K562 (cell line): Measurements from ENCODE around the gene PIBF1. TPM values are rescaled to one million over a fixed set of nuclear protein-coding genes. Genes with fewer than 3 reads are reported as not detected.
"Not testable (repeated sequence)": the region's sequence is repeated elsewhere in the genome, so short reads cannot be mapped to it uniquely, and the experiment has no call there.

Source experiments
- ATAC-seq: fragments of 200-7000 bp; cut with Tn5 transposase; 3 replicates; pipeline ENCODE4 v1.9.1; 2020; ENCODE audit warnings: moderate library complexity
- BruUV-seq: library from RNA; stranded (reverse); fragments of 400-500 nt; replicated peaks from 2 replicates; lab custom pipeline; 2021; lab: Mats Ljungman, UMichigan
- CTCF ChIA-PET: fragments of 300-600 bp; formaldehyde crosslinking; extraction: SDS; loops from one replicate; lab custom pipeline; 2021; ENCODE audit warnings: low intra/inter-chr PET ratio; lab: Yijun Ruan, JAX
- POLR2A ChIA-PET: fragments of 300-600, 350-650 bp; sonication (Branson Sonifier 250); formaldehyde crosslinking; extraction: SDS; loops from one replicate; lab custom pipeline; 2021; ENCODE audit warnings: antibody characterized with exemption, inconsistent platforms; lab: Yijun Ruan, JAX
- DNase-seq, 4 experiments: peaks; one replicate each; pipeline versions ENCODE4 v3.0.0 to v3.0.0-alpha.2; 2011 to 2018; ENCODE audit warnings: low spot score in 3 of 4, mixed read lengths in 3 of 4; ENCODE audit errors: extremely low read depth in 1 of 4
- FAIRE-seq: peaks from 2 replicates; lab custom pipeline; 2011; peaks lifted over from hg19 to GRCh38; lab: Jason Lieb, UNC
- H2AFZ ChIP-seq: 2 replicates; pipeline ENCODE4 v1.6.0; 2011; ENCODE audit warnings: low read depth, low read length, control low read depth, inconsistent platforms
- H3K27ac ChIP-seq: fragments of 200-600 bp; 3 replicates; pipeline ENCODE4 v1.8.0; 2011; ENCODE audit warnings: low read depth, mild to moderate bottlenecking, control low read depth, inconsistent platforms, low read length, moderate library complexity, mixed read lengths; ENCODE audit errors: extremely low read depth
- H3K27me3 ChIP-seq, 2 experiments: fragments of 300-600 bp in 1 of 2; 2 replicates in 1 of 2; 3 replicates in 1 of 2; pipeline versions ENCODE4 v1.6.0 to v1.8.0; 2011; ENCODE audit warnings: inconsistent platforms in 2 of 2, low read length in 2 of 2, mild to moderate bottlenecking in 1 of 2, mixed read lengths in 1 of 2, moderate library complexity in 1 of 2; ENCODE audit not compliant: control insufficient read depth in 2 of 2, insufficient read depth in 2 of 2
- H3K36me3 ChIP-seq: fragments of 300-600 bp; 3 replicates; pipeline ENCODE4 v1.8.0; 2011; ENCODE audit warnings: mild to moderate bottlenecking, low read length, inconsistent platforms; ENCODE audit not compliant: control insufficient read depth, insufficient read depth
- H3K4me1 ChIP-seq, 2 experiments: fragments of 200-600 bp in 1 of 2; replicated peaks in 1 of 2; 2 replicates in 1 of 2; 3 replicates in 1 of 2; pipeline versions ENCODE4 v1.5.1 to v1.8.0; 2011; ENCODE audit warnings: inconsistent platforms in 2 of 2, low read length in 2 of 2, mild to moderate bottlenecking in 1 of 2, mixed read lengths in 1 of 2, moderate library complexity in 1 of 2; ENCODE audit not compliant: control insufficient read depth in 2 of 2, insufficient read depth in 2 of 2
- H3K4me2 ChIP-seq: 2 replicates; pipeline ENCODE4 v1.6.1; 2011; ENCODE audit warnings: low read length, control low read depth, inconsistent platforms, mixed read lengths; ENCODE audit not compliant: insufficient read depth
- H3K4me3 ChIP-seq: fragments of 200-600 bp; sonication (generic), shearing (Covaris generic); 2 replicates; pipeline ENCODE4 v1.5.1; 2016; ENCODE audit warnings: control low read depth, inconsistent platforms
- H3K79me2 ChIP-seq: fragments of 200-600 bp; 3 replicates; pipeline ENCODE4 v1.8.0; 2011; ENCODE audit warnings: low read length, inconsistent platforms; ENCODE audit not compliant: control insufficient read depth, insufficient read depth
- H3K9ac ChIP-seq, 2 experiments: 2 replicates each; pipeline versions ENCODE4 v1.6.0 to v1.6.1; 2011; ENCODE audit warnings: low read depth in 2 of 2, low read length in 2 of 2, control low read depth in 1 of 2, inconsistent platforms in 1 of 2, mild to moderate bottlenecking in 1 of 2, mixed read lengths in 1 of 2; ENCODE audit not compliant: insufficient read depth in 1 of 2
- H3K9me1 ChIP-seq: one replicate; pipeline ENCODE4 v1.6.0; 2011; ENCODE audit warnings: inconsistent platforms, mild to moderate bottlenecking, low read length, moderate library complexity; ENCODE audit not compliant: control insufficient read depth, insufficient read depth
- H3K9me3 ChIP-seq: replicated peaks from 2 replicates; pipeline ENCODE4 v1.5.1; 2011; ENCODE audit warnings: low read depth, low read length, inconsistent platforms; ENCODE audit not compliant: control insufficient read depth, insufficient read depth
- H4K20me1 ChIP-seq: replicated peaks from 2 replicates; pipeline ENCODE4 v1.6.1; 2011; ENCODE audit warnings: low read length, inconsistent platforms, mixed read lengths; ENCODE audit not compliant: control insufficient read depth, insufficient read depth
- ATF1 ChIP-seq, 2 experiments: fragments of 450-650 bp in 1 of 2; IDR thresholded peaks; 2 replicates each; pipeline ENCODE4 v1.6.1; 2016; ENCODE audit warnings: missing compliant biosample characterization in 1 of 2, missing genetic modification characterization in 1 of 2
- CHD1 ChIP-seq: fragments of 200-600 bp; sonication (generic); IDR thresholded peaks from one replicate; pipeline ENCODE4 v1.6.1; 2012; ENCODE audit warnings: mild to moderate bottlenecking, moderate library complexity, low read length, inconsistent platforms
- HSF4 ChIP-seq: fragments of 250-450 bp; sonication (Bioruptor Pico); IDR thresholded peaks from 2 replicates; pipeline ENCODE4 v2.1.2; 2022; ENCODE audit warnings: mild to moderate bottlenecking, moderate library complexity, borderline replicate concordance
- POLR2AphosphoS5 ChIP-seq: IDR thresholded peaks from 2 replicates; pipeline ENCODE4 v1.6.1; 2011; ENCODE audit warnings: mild to moderate bottlenecking, low read depth, low read length, moderate library complexity; ENCODE audit not compliant: control insufficient read depth, insufficient read depth
- ZNF274 ChIP-seq: IDR thresholded peaks from 2 replicates; pipeline ENCODE4 v1.6.1; 2011; ENCODE audit warnings: low read depth, mild to moderate bottlenecking, low read length, moderate library complexity, borderline replicate concordance
- WGBS: fragments of 100-300 bp; shearing (Covaris generic); methylation state at CpG from one replicate; pipeline ENCODE4 v1.1.6; 2016; ENCODE audit warnings: low coverage, mixed read lengths; ENCODE audit not compliant: insufficient coverage; ENCODE audit errors: missing lambda C conversion rate; 5-methylcytosine and 5-hydroxymethylcytosine counted together
- in situ Hi-C: fragments of 300-500 bp; cut with MboI; formaldehyde crosslinking; loops from 4 replicates; pipeline ENCODE4 v1.15.0; 2018; ENCODE audit warnings: inconsistent platforms, mixed read lengths
- intact Hi-C: fragments of 100-400 bp; cut with micrococcal nuclease; formaldehyde crosslinking; loops from 2 replicates; pipeline ENCODE4 v1.14.2; 2022
- polyA plus RNA-seq, 8 experiments: library from polyadenylated mRNA; depleted of rRNA in 4 of 8; stranded (reverse) in 5 of 8; unstranded in 3 of 8; fragments of >200 nt; fragmentation: Nextera tagmentation in 2 of 8; fragmentation: Illumina TruSeq in 1 of 8; extraction: Ambion mirVana in 2 of 8; extraction: Trizol in 1 of 8; gene quantifications; 2 replicates each; pipeline versions ENCODE4 v1.2.1 to v1.2.3, GENCODE V29; 2011 to 2014; ENCODE audit warnings: inconsistent platforms in 1 of 8, missing spikeins in 1 of 8
- total RNA-seq, 7 experiments: library from RNA; depleted of rRNA in 6 of 7; stranded (reverse); fragments of >200 nt in 6 of 7; fragmentation: Illumina TruSeq in 2 of 7; extraction: Trizol in 2 of 7; gene quantifications; 2 replicates each; pipeline versions ENCODE4 v1.2.1 to v1.2.3, GENCODE V29; 2011 to 2021; ENCODE audit warnings: low replicate concordance in 1 of 7
- TF ChIP-seq, protein P1 (sequence below): sonication (generic); formaldehyde crosslinking; IDR thresholded peaks from 2 replicates; pipeline ENCODE4 v1.8.0; 2023; ENCODE audit warnings: mild to moderate bottlenecking, missing genetic modification reagents
- TF ChIP-seq, protein P2 (sequence below): sonication (generic); formaldehyde crosslinking; IDR thresholded peaks from 2 replicates; pipeline ENCODE4 v1.8.1; 2022; ENCODE audit warnings: missing genetic modification reagents

Gene PIBF1
- total and polyA plus RNA-seq, 9 of the 15 experiments (the other 6 are each of a cell fraction or from before 2014, with no cell fraction given) = 9.1 to 28.8 (median 14.7) TPM

DNA sequence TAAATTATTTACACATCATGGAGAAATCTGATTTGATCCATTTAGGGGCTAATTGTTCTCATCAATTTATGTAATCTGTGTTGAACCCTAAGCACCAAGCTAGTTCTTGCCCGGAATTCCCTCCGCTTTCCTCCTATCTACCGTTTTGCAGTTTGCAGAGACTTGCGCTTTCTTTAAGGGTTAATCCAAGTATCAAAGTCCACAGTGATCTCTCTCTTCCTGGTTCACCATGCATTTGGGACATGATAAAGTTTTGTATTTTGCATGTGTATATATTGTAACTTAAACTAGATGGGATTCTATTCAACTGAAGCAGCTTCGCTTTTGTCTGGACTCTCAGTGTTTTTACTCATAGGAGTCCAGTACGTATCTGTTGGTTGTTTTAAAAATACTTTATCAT, 263.1 kb downstream of the PIBF1 start:
- no peak for FAIRE-seq
- WGBS = 3% methylated on average over 6 of the region's 6 CpGs
- CTCF ChIA-PET = no interaction called here

DNA sequence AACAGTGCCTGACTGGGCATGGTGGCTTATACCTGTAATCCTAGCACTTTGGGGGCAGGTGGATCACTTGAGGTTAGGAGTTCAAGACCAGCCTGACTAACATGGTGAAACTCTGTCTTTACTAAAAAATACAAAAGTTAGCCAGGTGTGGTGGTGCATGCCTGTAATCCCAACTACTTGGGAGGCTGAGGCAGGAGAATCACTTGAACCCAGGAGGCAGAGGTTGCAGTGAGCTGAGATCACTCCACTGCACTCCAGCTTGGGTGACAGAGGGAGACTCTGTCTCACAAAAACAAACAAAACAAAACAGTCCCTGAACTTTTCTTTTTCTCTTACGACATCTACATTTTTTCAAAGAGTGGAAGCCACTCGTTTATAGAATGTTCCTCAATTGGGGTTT, 266.7 kb downstream of the PIBF1 start:
- H3K9ac ChIP-seq, in situ Hi-C loops, H3K9me3 ChIP-seq, H3K9me1 ChIP-seq, FAIRE-seq, POLR2A ChIA-PET, H3K4me1 ChIP-seq, H3K79me2 ChIP-seq, ATAC-seq, H4K20me1 ChIP-seq, H3K4me3 ChIP-seq, H3K27me3 ChIP-seq, BruUV-seq, DNase-seq, intact Hi-C loops, H2AFZ ChIP-seq, CTCF ChIA-PET, H3K4me2 ChIP-seq, H3K36me3 ChIP-seq, H3K27ac ChIP-seq: not testable (repeated sequence)
- WGBS = 0% methylated on average over 2 of the region's 2 CpGs

More for the DNA sequence above, 263.1 kb downstream of the PIBF1 start:
- Histone ChIP-seq H3K27me3 (no peaks in the 10 kb centered on the region), H3K9me3 (no peaks in the 10 kb centered on the region), H3K27ac (no peak overlapping the region), H3K9me1 (no peaks in the 10 kb centered on the region), H4K20me1 (no peaks in the 10 kb centered on the region), H3K79me2 (no peaks in the 10 kb centered on the region), H2AFZ (no peak overlapping the region), H3K4me2 (no peak overlapping the region), H3K36me3 (no peaks in the 10 kb centered on the region), H3K4me3 (no peak overlapping the region), H3K4me1 (no peaks in the 10 kb centered on the region), H3K9ac (no peak overlapping the region)
- TF ChIP-seq HSF4 (CRISPR knock-in tag) (no peak), ZNF274 (no peak), ATF1 (CRISPR knock-in tag; IDR thresholded peaks at IDR 0.05) (no peak), ATF1 (tag; IDR thresholded peaks at IDR 0.05) (no peak), CHD1 (no peak), POLR2AphosphoS5 (no peak)
- TF ChIP-seq, protein P1, sequence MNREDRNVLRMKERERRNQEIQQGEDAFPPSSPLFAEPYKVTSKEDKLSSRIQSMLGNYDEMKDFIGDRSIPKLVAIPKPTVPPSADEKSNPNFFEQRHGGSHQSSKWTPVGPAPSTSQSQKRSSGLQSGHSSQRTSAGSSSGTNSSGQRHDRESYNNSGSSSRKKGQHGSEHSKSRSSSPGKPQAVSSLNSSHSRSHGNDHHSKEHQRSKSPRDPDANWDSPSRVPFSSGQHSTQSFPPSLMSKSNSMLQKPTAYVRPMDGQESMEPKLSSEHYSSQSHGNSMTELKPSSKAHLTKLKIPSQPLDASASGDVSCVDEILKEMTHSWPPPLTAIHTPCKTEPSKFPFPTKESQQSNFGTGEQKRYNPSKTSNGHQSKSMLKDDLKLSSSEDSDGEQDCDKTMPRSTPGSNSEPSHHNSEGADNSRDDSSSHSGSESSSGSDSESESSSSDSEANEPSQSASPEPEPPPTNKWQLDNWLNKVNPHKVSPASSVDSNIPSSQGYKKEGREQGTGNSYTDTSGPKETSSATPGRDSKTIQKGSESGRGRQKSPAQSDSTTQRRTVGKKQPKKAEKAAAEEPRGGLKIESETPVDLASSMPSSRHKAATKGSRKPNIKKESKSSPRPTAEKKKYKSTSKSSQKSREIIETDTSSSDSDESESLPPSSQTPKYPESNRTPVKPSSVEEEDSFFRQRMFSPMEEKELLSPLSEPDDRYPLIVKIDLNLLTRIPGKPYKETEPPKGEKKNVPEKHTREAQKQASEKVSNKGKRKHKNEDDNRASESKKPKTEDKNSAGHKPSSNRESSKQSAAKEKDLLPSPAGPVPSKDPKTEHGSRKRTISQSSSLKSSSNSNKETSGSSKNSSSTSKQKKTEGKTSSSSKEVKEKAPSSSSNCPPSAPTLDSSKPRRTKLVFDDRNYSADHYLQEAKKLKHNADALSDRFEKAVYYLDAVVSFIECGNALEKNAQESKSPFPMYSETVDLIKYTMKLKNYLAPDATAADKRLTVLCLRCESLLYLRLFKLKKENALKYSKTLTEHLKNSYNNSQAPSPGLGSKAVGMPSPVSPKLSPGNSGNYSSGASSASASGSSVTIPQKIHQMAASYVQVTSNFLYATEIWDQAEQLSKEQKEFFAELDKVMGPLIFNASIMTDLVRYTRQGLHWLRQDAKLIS (CRISPR knock-in tag) = no peak
- TF ChIP-seq, protein P2, sequence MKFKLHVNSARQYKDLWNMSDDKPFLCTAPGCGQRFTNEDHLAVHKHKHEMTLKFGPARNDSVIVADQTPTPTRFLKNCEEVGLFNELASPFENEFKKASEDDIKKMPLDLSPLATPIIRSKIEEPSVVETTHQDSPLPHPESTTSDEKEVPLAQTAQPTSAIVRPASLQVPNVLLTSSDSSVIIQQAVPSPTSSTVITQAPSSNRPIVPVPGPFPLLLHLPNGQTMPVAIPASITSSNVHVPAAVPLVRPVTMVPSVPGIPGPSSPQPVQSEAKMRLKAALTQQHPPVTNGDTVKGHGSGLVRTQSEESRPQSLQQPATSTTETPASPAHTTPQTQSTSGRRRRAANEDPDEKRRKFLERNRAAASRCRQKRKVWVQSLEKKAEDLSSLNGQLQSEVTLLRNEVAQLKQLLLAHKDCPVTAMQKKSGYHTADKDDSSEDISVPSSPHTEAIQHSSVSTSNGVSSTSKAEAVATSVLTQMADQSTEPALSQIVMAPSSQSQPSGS (CRISPR knock-in tag) = no peak
- intact Hi-C loops = no loop called here
- POLR2A ChIA-PET = no interaction called here
- ATAC-seq = no peak
- DNase-seq = no peak
- no TSS peak for BruUV-seq
- in situ Hi-C loops = no loop called here
